PFSK-1 (cell line): Measurements from ENCODE around the gene GPR161.

ENCODE experiments used
- POLR2AphosphoS5 ChIP-seq: IDR thresholded peaks from 2 replicates; pipeline ENCODE4 v1.6.1; 2012; ENCODE audit warnings: low read depth, mild to moderate bottlenecking, control low read depth, low read length, moderate library complexity
- TAF1 ChIP-seq: IDR thresholded peaks from 2 replicates; pipeline ENCODE4 v1.6.1; 2012; ENCODE audit warnings: low read length, control low read depth, borderline replicate concordance; ENCODE audit not compliant: insufficient read depth

DNA sequence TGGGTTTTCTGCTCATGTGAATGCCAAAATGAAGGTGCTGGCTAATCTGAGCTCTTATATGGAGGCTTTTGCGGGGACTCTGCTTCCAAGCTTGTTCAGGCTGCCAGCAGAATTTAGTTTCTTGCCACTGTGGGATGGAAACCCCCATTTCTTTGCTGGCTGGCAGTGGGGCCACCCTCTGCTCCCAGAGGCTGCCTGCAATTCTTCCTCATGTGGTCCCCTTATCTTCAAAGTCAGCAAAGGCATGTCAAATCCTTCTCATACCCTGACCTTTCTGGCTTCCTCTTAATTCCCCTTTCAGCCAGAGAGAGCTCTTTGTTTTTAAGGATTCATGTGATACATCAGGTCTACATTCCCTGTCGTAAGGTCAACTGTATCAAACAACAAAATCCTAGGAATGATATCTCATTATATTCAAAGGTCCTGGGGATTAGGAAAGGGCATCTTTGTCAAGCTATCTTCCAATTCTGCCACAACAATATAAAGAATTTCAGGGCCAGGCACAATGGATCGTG, 5.2 kb upstream of the GPR161 start:
- TF ChIP-seq POLR2AphosphoS5, result no peak
- no peak for TF ChIP-seq TAF1
